Measurements from ENCODE around the gene CCDC150.
A peak's percentile ranks its signal among the peaks of the same experiment; 100 is the strongest.

Gene CCDC150

GRCh38 chr2:196630531-196630930 lies 9.0 kb upstream of the CCDC150 start:
- CTCF ChIA-PET, result no interaction called here
- DNase-seq, result no peak
- Histone ChIP-seq H3K4me3 (ENCODE audit: control insufficient read depth in 1 of 7, extremely low read depth in 1 of 7, insufficient read depth in 4 of 7, low read depth in 2 of 7, low read length in 6 of 7) (no peak overlapping the region), H3K9me3 (ENCODE audit: control extremely low read depth in 1 of 5, control insufficient read depth in 4 of 5, insufficient read depth in 2 of 5, low read depth in 1 of 5, low read length in 4 of 5) (peaks cover 0 to 3% (median 2%) of the 10 kb centered on the region in 5 experiments), H3K27ac (ENCODE audit: insufficient read depth in 1 of 2, low read depth in 1 of 2, low read length in 2 of 2, poor library complexity in 1 of 2, severe bottlenecking in 2 of 2) (no peak overlapping the region), H3K27me3 (replicated peaks in 2 of 5; ENCODE audit: control insufficient read depth in 4 of 5, insufficient read depth in 5 of 5, low read length in 4 of 5) (no peaks in the 10 kb centered on the region), H3K36me3 (ENCODE audit: control insufficient read depth in 4 of 4, insufficient read depth in 4 of 4, low read length in 3 of 4) (no peaks in the 10 kb centered on the region), H3K4me1 (ENCODE audit: control extremely low read depth in 1 of 4, control insufficient read depth in 4 of 4, insufficient read depth in 4 of 4, low read length in 3 of 4) (no peaks in the 10 kb centered on the region)
- WGBS (ENCODE audit: insufficient coverage), result no CpG with 5 or more reads among the region's 2 CpGs
- POLR2A ChIA-PET, result no interaction called here

GRCh38 chr2:196635156-196635555 lies 4.4 kb upstream of the CCDC150 start:
- no peak for DNase-seq
- Histone ChIP-seq H3K9me3 (ENCODE audit: control extremely low read depth in 1 of 5, control insufficient read depth in 4 of 5, insufficient read depth in 2 of 5, low read depth in 1 of 5, low read length in 4 of 5) (peaks cover 0 to 3% (median 1%) of the 10 kb centered on the region in 5 experiments), H3K4me3 (ENCODE audit: control insufficient read depth in 1 of 7, extremely low read depth in 1 of 7, insufficient read depth in 4 of 7, low read depth in 2 of 7, low read length in 6 of 7) (no peak overlapping the region), H3K4me1 (ENCODE audit: control extremely low read depth in 1 of 4, control insufficient read depth in 4 of 4, insufficient read depth in 4 of 4, low read length in 3 of 4) (peaks cover 4 to 6% (median 5%) of the 10 kb centered on the region in 4 experiments), H3K27ac (ENCODE audit: insufficient read depth in 1 of 2, low read depth in 1 of 2, low read length in 2 of 2, poor library complexity in 1 of 2, severe bottlenecking in 2 of 2) (no peak overlapping the region), H3K36me3 (ENCODE audit: control insufficient read depth in 4 of 4, insufficient read depth in 4 of 4, low read length in 3 of 4) (no peaks in the 10 kb centered on the region), H3K27me3 (replicated peaks in 2 of 5; ENCODE audit: control insufficient read depth in 4 of 5, insufficient read depth in 5 of 5, low read length in 4 of 5) (no peaks in the 10 kb centered on the region)
- 100% methylated on average over 1 of the region's 2 CpGs for WGBS (ENCODE audit: insufficient coverage)
- ChIA-PET CTCF (interaction anchor here (0.7 kb wide), 1 partner anchor 1125 kb away, joined by 3 read pairs; no protein-coding TSS in a partner anchor), POLR2A (no interaction called here)

DNA sequence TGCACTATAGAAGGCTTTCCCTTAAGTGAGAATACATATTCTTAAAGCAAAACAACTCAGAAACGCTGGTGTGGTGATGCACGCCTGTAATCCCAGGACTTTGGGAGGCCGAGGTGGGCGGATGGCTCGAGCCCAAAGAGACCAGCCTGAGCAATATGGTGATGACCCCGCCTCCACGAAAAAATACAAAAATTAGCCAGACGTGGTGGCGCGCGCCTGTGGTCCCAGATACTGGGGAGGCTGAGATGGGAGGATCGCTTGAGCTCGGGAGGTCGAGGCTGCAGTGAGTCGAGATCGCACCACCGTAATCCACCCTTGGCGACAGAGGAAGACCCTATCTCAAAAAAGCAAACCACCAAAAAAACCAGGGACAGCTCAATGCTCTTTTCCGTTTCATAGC lies 750 bp upstream of the CCDC150 start:
- Histone ChIP-seq H3K4me1 (ENCODE audit: control extremely low read depth in 1 of 4, control insufficient read depth in 4 of 4, insufficient read depth in 4 of 4, low read length in 3 of 4) (peaks cover 5 to 12% (median 10%) of the 10 kb centered on the region in 4 experiments), H3K36me3 (ENCODE audit: control insufficient read depth in 4 of 4, insufficient read depth in 4 of 4, low read length in 3 of 4) (no peaks in the 10 kb centered on the region), H3K27me3 (replicated peaks in 2 of 5; ENCODE audit: control insufficient read depth in 4 of 5, insufficient read depth in 5 of 5, low read length in 4 of 5) (no peaks in the 10 kb centered on the region), H3K4me3 (ENCODE audit: control insufficient read depth in 1 of 7, extremely low read depth in 1 of 7, insufficient read depth in 4 of 7, low read depth in 2 of 7, low read length in 6 of 7) (peak overlapping the region in 5 of 7 experiments; percentile 86 to 97 (median 90)), H3K9me3 (ENCODE audit: control extremely low read depth in 1 of 5, control insufficient read depth in 4 of 5, insufficient read depth in 2 of 5, low read depth in 1 of 5, low read length in 4 of 5) (no peaks in the 10 kb centered on the region), H3K27ac (ENCODE audit: insufficient read depth in 1 of 2, low read depth in 1 of 2, low read length in 2 of 2, poor library complexity in 1 of 2, severe bottlenecking in 2 of 2) (no peak overlapping the region)
- 90% methylated on average over 16 of the region's 19 CpGs for WGBS (ENCODE audit: insufficient coverage)
- no peak for DNase-seq
- ChIA-PET POLR2A (no interaction called here), CTCF (no interaction called here)

- WGBS (ENCODE audit: insufficient coverage), result 4% methylated on average over 9 of the region's 12 CpGs
- peak in 2 of 3 donors; percentile 3 to 4 for DNase-seq
- POLR2A ChIA-PET, result no interaction called here
- Histone ChIP-seq H3K9me3 (ENCODE audit: control extremely low read depth in 1 of 5, control insufficient read depth in 4 of 5, insufficient read depth in 2 of 5, low read depth in 1 of 5, low read length in 4 of 5) (no peaks in the 10 kb centered on the region), H3K36me3 (ENCODE audit: control insufficient read depth in 4 of 4, insufficient read depth in 4 of 4, low read length in 3 of 4) (no peaks in the 10 kb centered on the region), H3K4me3 (ENCODE audit: control insufficient read depth in 1 of 7, extremely low read depth in 1 of 7, insufficient read depth in 4 of 7, low read depth in 2 of 7, low read length in 6 of 7) (peak overlapping the region; percentile 73 to 97 (median 89)), H3K4me1 (ENCODE audit: control extremely low read depth in 1 of 4, control insufficient read depth in 4 of 4, insufficient read depth in 4 of 4, low read length in 3 of 4) (peaks cover 5 to 12% (median 10%) of the 10 kb centered on the region in 4 experiments), H3K27me3 (replicated peaks in 2 of 5; ENCODE audit: control insufficient read depth in 4 of 5, insufficient read depth in 5 of 5, low read length in 4 of 5) (no peaks in the 10 kb centered on the region), H3K27ac (ENCODE audit: insufficient read depth in 1 of 2, low read depth in 1 of 2, low read length in 2 of 2, poor library complexity in 1 of 2, severe bottlenecking in 2 of 2) (peak overlapping the region in 1 of 2 experiments; percentile 66)
- CTCF ChIA-PET, result no interaction called here
These were observed 575 bp downstream of the CCDC150 start for GRCh38 chr2:196640031-196640548.

- Histone ChIP-seq H3K9me3 (ENCODE audit: control extremely low read depth in 1 of 5, control insufficient read depth in 4 of 5, insufficient read depth in 2 of 5, low read depth in 1 of 5, low read length in 4 of 5) (peaks cover 4 to 54% (median 24%) of the 10 kb centered on the region in 5 experiments), H3K27me3 (replicated peaks in 2 of 5; ENCODE audit: control insufficient read depth in 4 of 5, insufficient read depth in 5 of 5, low read length in 4 of 5) (no peaks in the 10 kb centered on the region), H3K36me3 (ENCODE audit: control insufficient read depth in 4 of 4, insufficient read depth in 4 of 4, low read length in 3 of 4) (peaks cover 0 to 7% (median 1%) of the 10 kb centered on the region in 4 experiments), H3K4me3 (ENCODE audit: control insufficient read depth in 1 of 7, extremely low read depth in 1 of 7, insufficient read depth in 4 of 7, low read depth in 2 of 7, low read length in 6 of 7) (no peak overlapping the region), H3K27ac (ENCODE audit: insufficient read depth in 1 of 2, low read depth in 1 of 2, low read length in 2 of 2, poor library complexity in 1 of 2, severe bottlenecking in 2 of 2) (no peak overlapping the region), H3K4me1 (ENCODE audit: control extremely low read depth in 1 of 4, control insufficient read depth in 4 of 4, insufficient read depth in 4 of 4, low read length in 3 of 4) (no peaks in the 10 kb centered on the region)
- ChIA-PET POLR2A (no interaction called here), CTCF (no interaction called here)
- no CpG with 5 or more reads among the region's 4 CpGs for WGBS (ENCODE audit: insufficient coverage)
- no peak for DNase-seq
These were observed 9.7 kb downstream of the CCDC150 start for GRCh38 chr2:196649202-196649601.

- peak in 2 of 3 donors; percentile 3 to 11 for DNase-seq
- ChIA-PET CTCF (no interaction called here), POLR2A (no interaction called here)
- H3K27ac ChIP-seq (ENCODE audit: insufficient read depth in 1 of 2, low read depth in 1 of 2, low read length in 2 of 2, poor library complexity in 1 of 2, severe bottlenecking in 2 of 2), result no peak overlapping the region
- H3K36me3 ChIP-seq (ENCODE audit: control insufficient read depth in 4 of 4, insufficient read depth in 4 of 4, low read length in 3 of 4), result peaks cover 0 to 7% (median 2%) of the 10 kb centered on the region in 4 experiments
- peaks cover 4 to 55% (median 24%) of the 10 kb centered on the region in 5 experiments for H3K9me3 ChIP-seq (ENCODE audit: control extremely low read depth in 1 of 5, control insufficient read depth in 4 of 5, insufficient read depth in 2 of 5, low read depth in 1 of 5, low read length in 4 of 5)
- H3K27me3 ChIP-seq (replicated peaks in 2 of 5; ENCODE audit: control insufficient read depth in 4 of 5, insufficient read depth in 5 of 5, low read length in 4 of 5), result no peaks in the 10 kb centered on the region
- H3K4me1 ChIP-seq (ENCODE audit: control extremely low read depth in 1 of 4, control insufficient read depth in 4 of 4, insufficient read depth in 4 of 4, low read length in 3 of 4), result no peaks in the 10 kb centered on the region
- 63% methylated on average over 3 of the region's 4 CpGs for WGBS (ENCODE audit: insufficient coverage)
- H3K4me3 ChIP-seq (ENCODE audit: control insufficient read depth in 1 of 7, extremely low read depth in 1 of 7, insufficient read depth in 4 of 7, low read depth in 2 of 7, low read length in 6 of 7), result no peak overlapping the region
These were observed 12.0 kb downstream of the CCDC150 start for GRCh38 chr2:196651387-196652094.

DNA sequence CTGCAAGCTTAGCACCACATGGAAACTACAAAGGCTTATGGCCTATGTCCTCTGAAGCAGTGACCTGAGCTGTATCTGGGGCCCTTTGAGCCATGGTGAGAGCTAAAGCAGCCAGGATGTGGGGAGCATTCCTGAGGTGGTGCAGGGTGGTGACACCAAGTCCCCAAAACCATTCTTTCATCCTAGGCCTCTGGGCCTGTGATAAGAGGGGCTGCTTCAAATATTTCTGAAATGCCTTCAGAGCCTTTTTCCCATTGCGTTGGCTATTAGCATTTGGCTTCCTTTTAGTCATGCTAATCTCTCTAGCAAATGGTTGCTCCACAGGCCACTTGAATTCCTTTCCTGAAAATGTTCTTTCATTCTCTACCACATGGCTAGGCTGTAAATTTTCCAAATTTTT lies 13.4 kb downstream of the CCDC150 start:
- ChIA-PET CTCF (no interaction called here), POLR2A (no interaction called here)
- H3K4me3 ChIP-seq (ENCODE audit: control insufficient read depth in 1 of 7, extremely low read depth in 1 of 7, insufficient read depth in 4 of 7, low read depth in 2 of 7, low read length in 6 of 7), result no peak overlapping the region
- 100% methylated on average over 1 of the region's 1 CpG for WGBS (ENCODE audit: insufficient coverage)
- H3K27me3 ChIP-seq (replicated peaks in 2 of 5; ENCODE audit: control insufficient read depth in 4 of 5, insufficient read depth in 5 of 5, low read length in 4 of 5), result no peaks in the 10 kb centered on the region
- no peak for DNase-seq
- H3K9me3 ChIP-seq (ENCODE audit: control extremely low read depth in 1 of 5, control insufficient read depth in 4 of 5, insufficient read depth in 2 of 5, low read depth in 1 of 5, low read length in 4 of 5), result peaks cover 4 to 57% (median 24%) of the 10 kb centered on the region in 5 experiments
- H3K4me1 ChIP-seq (ENCODE audit: control extremely low read depth in 1 of 4, control insufficient read depth in 4 of 4, insufficient read depth in 4 of 4, low read length in 3 of 4), result no peaks in the 10 kb centered on the region
- H3K27ac ChIP-seq (ENCODE audit: insufficient read depth in 1 of 2, low read depth in 1 of 2, low read length in 2 of 2, poor library complexity in 1 of 2, severe bottlenecking in 2 of 2), result no peak overlapping the region
- H3K36me3 ChIP-seq (ENCODE audit: control insufficient read depth in 4 of 4, insufficient read depth in 4 of 4, low read length in 3 of 4), result peaks cover 0 to 11% (median 3%) of the 10 kb centered on the region in 4 experiments
